HL-60 (cell line): Measurements from ENCODE around the gene ZBTB32.
"Not testable (repeated sequence)": the region's sequence is repeated elsewhere in the genome, so short reads cannot be mapped to it uniquely, and the experiment has no call there.

Source experiments
- DNase-seq, 2 experiments: peaks; one replicate each; pipeline ENCODE4 v3.0.0-alpha.2; 2010 to 2020; ENCODE audit warnings: low read depth in 1 of 2, low spot score in 1 of 2
- H3K27ac ChIP-seq: fragments of 250-450 bp; sonication (Bioruptor Pico); replicated peaks from 2 replicates; pipeline ENCODE4 v1.5.1; 2020; ENCODE audit warnings: mild to moderate bottlenecking, moderate library complexity
- H3K27me3 ChIP-seq: fragments of 250-450 bp; sonication (Bioruptor Pico); 2 replicates; pipeline ENCODE4 v1.5.1; 2021; ENCODE audit warnings: mild to moderate bottlenecking, moderate library complexity; ENCODE audit not compliant: insufficient read depth, poor library complexity, severe bottlenecking
- H3K4me3 ChIP-seq: replicated peaks from 2 replicates; pipeline ENCODE4 v1.5.1; 2011; ENCODE audit warnings: mild to moderate bottlenecking, control low read depth, low read length; ENCODE audit not compliant: insufficient read depth
- CTCF ChIP-seq: IDR thresholded peaks from one replicate; pipeline ENCODE4 v1.5.1; 2011; ENCODE audit warnings: low read length, control low read depth, inconsistent platforms; ENCODE audit not compliant: insufficient read depth
- GABPA ChIP-seq: IDR thresholded peaks from 2 replicates; pipeline ENCODE4 v1.6.1; 2012; ENCODE audit warnings: low read depth
- POLR2AphosphoS5 ChIP-seq: IDR thresholded peaks from 2 replicates; pipeline ENCODE4 v1.6.1; 2012; ENCODE audit warnings: low read depth
- REST ChIP-seq: IDR thresholded peaks from 2 replicates; pipeline ENCODE4 v1.6.1; 2012; ENCODE audit warnings: low read depth; ENCODE audit not compliant: insufficient replicate concordance
- SPI1 ChIP-seq: IDR thresholded peaks from 2 replicates; pipeline ENCODE4 v1.6.1; 2012; ENCODE audit warnings: low read depth, mild to moderate bottlenecking, borderline replicate concordance

ZBTB32 gene

GRCh38 chr19:35689836-35690235 is 14.5 kb upstream of the ZBTB32 start:
- TF ChIP-seq SPI1 (no peak), POLR2AphosphoS5 (no peak), GABPA (no peak), REST (no peak), CTCF (no peak)
- H3K4me3 ChIP-seq = no peak overlapping the region
- peaks cover 4% of the 10 kb centered on the region for H3K27me3 ChIP-seq
- no peak overlapping the region for H3K27ac ChIP-seq
- DNase-seq = no peak

- DNase-seq, H3K4me3 ChIP-seq, H3K27ac ChIP-seq, H3K27me3 ChIP-seq: not testable (repeated sequence)
Measured at GRCh38 chr19:35691106-35691505, 13.3 kb upstream of the ZBTB32 start.

- Histone ChIP-seq H3K27me3 (peaks cover 4% of the 10 kb centered on the region), H3K27ac (no peak overlapping the region), H3K4me3 (no peak overlapping the region)
- no peak for DNase-seq
- TF ChIP-seq GABPA = no peak
- TF ChIP-seq REST = no peak
Measured at GRCh38 chr19:35692010-35692409, 12.3 kb upstream of the ZBTB32 start.

- Histone ChIP-seq H3K4me3 (no peak overlapping the region), H3K27ac (no peak overlapping the region), H3K27me3 (peaks cover 4% of the 10 kb centered on the region)
- no peak for DNase-seq
- TF ChIP-seq REST (no peak), SPI1 (no peak), CTCF (no peak), POLR2AphosphoS5 (no peak), GABPA (no peak)
Measured at GRCh38 chr19:35693422-35693821, 10.9 kb upstream of the ZBTB32 start.
